DOHH2 (cell line): Measurements from ENCODE around the gene CD109.

Experiments used
- EZH2phosphoT487 ChIP-seq: fragments of 200-600 bp; sonication (generic); IDR thresholded peaks from 2 replicates; pipeline ENCODE4 v1.6.1; 2017; ENCODE audit warnings: borderline replicate concordance, mild to moderate bottlenecking, antibody characterized with exemption, low read length, moderate library complexity, mixed read lengths
- TF ChIP-seq, protein P1 (sequence below): fragments of 200-600 bp; sonication (generic); IDR thresholded peaks from one replicate; pipeline ENCODE4 v1.5.1; 2014; ENCODE audit warnings: antibody characterized with exemption, mild to moderate bottlenecking, low read depth, low read length; ENCODE audit not compliant: poor library complexity, severe bottlenecking

DNA sequence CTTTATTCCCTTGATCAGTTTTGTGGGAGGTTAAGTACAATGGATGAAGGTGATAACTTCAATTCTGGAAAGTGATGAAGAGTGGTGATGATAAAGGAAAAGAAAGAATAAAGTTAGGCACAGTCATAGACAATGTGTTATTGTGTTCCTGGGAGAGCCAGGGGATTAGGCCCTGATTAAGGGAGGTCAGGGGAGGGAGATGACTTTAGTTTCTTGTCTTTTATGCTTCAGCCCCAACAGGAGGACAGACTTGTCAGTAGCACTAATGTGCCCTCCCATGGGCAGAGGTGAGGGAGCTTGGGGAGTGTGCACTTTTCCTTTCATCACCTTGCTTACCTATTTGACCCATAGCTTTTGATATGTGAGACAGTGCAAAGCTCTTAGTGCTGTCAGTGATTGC, 115.7 kb downstream of the CD109 start:
- TF ChIP-seq, protein P1, sequence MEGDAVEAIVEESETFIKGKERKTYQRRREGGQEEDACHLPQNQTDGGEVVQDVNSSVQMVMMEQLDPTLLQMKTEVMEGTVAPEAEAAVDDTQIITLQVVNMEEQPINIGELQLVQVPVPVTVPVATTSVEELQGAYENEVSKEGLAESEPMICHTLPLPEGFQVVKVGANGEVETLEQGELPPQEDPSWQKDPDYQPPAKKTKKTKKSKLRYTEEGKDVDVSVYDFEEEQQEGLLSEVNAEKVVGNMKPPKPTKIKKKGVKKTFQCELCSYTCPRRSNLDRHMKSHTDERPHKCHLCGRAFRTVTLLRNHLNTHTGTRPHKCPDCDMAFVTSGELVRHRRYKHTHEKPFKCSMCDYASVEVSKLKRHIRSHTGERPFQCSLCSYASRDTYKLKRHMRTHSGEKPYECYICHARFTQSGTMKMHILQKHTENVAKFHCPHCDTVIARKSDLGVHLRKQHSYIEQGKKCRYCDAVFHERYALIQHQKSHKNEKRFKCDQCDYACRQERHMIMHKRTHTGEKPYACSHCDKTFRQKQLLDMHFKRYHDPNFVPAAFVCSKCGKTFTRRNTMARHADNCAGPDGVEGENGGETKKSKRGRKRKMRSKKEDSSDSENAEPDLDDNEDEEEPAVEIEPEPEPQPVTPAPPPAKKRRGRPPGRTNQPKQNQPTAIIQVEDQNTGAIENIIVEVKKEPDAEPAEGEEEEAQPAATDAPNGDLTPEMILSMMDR: no peak
- TF ChIP-seq EZH2phosphoT487: no peak
